Activated T-helper 1 cell treated with anti-CD3 and anti-CD28 coated beads, Interleukin-12 subunit alpha, Interleukin-12 subunit beta, Interleukin-2, Interleukin-4 antibody, amounts not matched to agents 30 ng/mL and 10 ng/mL and 1 ng/mL, durations not matched to agents 14 hours and 24 hours and 36 hours (primary cell): ENCODE data around the gene CLIP3. TPM values are rescaled to one million over a fixed set of nuclear protein-coding genes. Genes with fewer than 3 reads are reported as not detected.

Source experiments
- DNase-seq: peaks from one replicate; pipeline ENCODE4 v3.0.0; 2021; ENCODE audit warnings: low spot score
- H3K27ac Mint-ChIP-seq: one replicate; pipeline ENCODE4 v1.8.0; 2021; ENCODE audit warnings: mild to moderate bottlenecking, mixed read lengths
- H3K27me3 Mint-ChIP-seq: one replicate; pipeline ENCODE4 v1.8.0; 2022; ENCODE audit warnings: mild to moderate bottlenecking, moderate library complexity, mixed read lengths; ENCODE audit not compliant: insufficient read depth
- H3K36me3 Mint-ChIP-seq: one replicate; pipeline ENCODE4 v1.8.0; 2021; ENCODE audit warnings: low read depth, mixed read lengths
- H3K4me1 Mint-ChIP-seq: one replicate; pipeline ENCODE4 v1.8.0; 2021; ENCODE audit warnings: low read depth, mixed read lengths
- H3K4me3 Mint-ChIP-seq: one replicate; pipeline ENCODE4 v1.8.0; 2021; ENCODE audit warnings: mild to moderate bottlenecking, moderate library complexity, mixed read lengths
- H3K9me3 Mint-ChIP-seq: one replicate; pipeline ENCODE4 v1.8.0; 2021; ENCODE audit warnings: mixed read lengths
- intact Hi-C: fragments of 100-400 bp; cut with micrococcal nuclease; formaldehyde crosslinking; loops from one replicate; pipeline ENCODE4 v1.15.1; 2024
- total RNA-seq: library from RNA; stranded (reverse); gene quantifications from 2 replicates; pipeline ENCODE4 v1.2.3, GENCODE V29; 2022

The CLIP3 gene
- total RNA-seq, 1 donor from 2014 or later: 4.4 TPM

- H3K36me3 Mint-ChIP-seq: peaks cover 26% of the 10 kb centered on the region
- DNase-seq: no peak
- H3K4me1 Mint-ChIP-seq: peaks cover 26% of the 10 kb centered on the region
- no peaks in the 10 kb centered on the region for H3K27me3 Mint-ChIP-seq
- intact Hi-C loops: no loop called here
- H3K27ac Mint-ChIP-seq: no peak overlapping the region
- no peak overlapping the region for H3K4me3 Mint-ChIP-seq
- H3K9me3 Mint-ChIP-seq: no peaks in the 10 kb centered on the region
These were observed 1.4 kb downstream of the CLIP3 start for GRCh38 chr19:36031308-36031707.

- Mint-ChIP-seq H3K4me1 (peaks cover 20% of the 10 kb centered on the region), H3K9me3 (no peaks in the 10 kb centered on the region), H3K36me3 (peaks cover 24% of the 10 kb centered on the region), H3K27ac (peak overlapping the region; percentile 10), H3K4me3 (no peak overlapping the region), H3K27me3 (no peaks in the 10 kb centered on the region)
- intact Hi-C loops: no loop called here
- no peak for DNase-seq
These were observed 2.2 kb downstream of the CLIP3 start for GRCh38 chr19:36030264-36031148.

GRCh38 chr19:36028313-36029041, 4.2 kb downstream of the CLIP3 start:
- H3K4me1 Mint-ChIP-seq: peaks cover 2% of the 10 kb centered on the region

GRCh38 chr19:36027696-36028095, 5.0 kb downstream of the CLIP3 start:
- Mint-ChIP-seq H3K36me3 (peaks cover 17% of the 10 kb centered on the region), H3K27me3 (no peaks in the 10 kb centered on the region), H3K4me3 (no peak overlapping the region), H3K27ac (no peak overlapping the region), H3K9me3 (no peaks in the 10 kb centered on the region), H3K4me1 (no peaks in the 10 kb centered on the region)
- intact Hi-C loops: no loop called here
- DNase-seq: no peak

More at GRCh38 chr19:36028313-36029041, 4.2 kb downstream of the CLIP3 start:
- no peak for DNase-seq
- Mint-ChIP-seq H3K27ac (no peak overlapping the region), H3K9me3 (no peaks in the 10 kb centered on the region), H3K36me3 (peaks cover 14% of the 10 kb centered on the region), H3K4me3 (no peak overlapping the region), H3K27me3 (no peaks in the 10 kb centered on the region)
- intact Hi-C loops: no loop called here

- Mint-ChIP-seq H3K9me3 (no peaks in the 10 kb centered on the region), H3K4me1 (no peaks in the 10 kb centered on the region), H3K36me3 (peaks cover 15% of the 10 kb centered on the region), H3K27ac (no peak overlapping the region), H3K4me3 (no peak overlapping the region), H3K27me3 (no peaks in the 10 kb centered on the region)
- intact Hi-C loops: no loop called here
- no peak for DNase-seq
These were observed 6.4 kb downstream of the CLIP3 start for GRCh38 chr19:36026091-36026876.

DNA sequence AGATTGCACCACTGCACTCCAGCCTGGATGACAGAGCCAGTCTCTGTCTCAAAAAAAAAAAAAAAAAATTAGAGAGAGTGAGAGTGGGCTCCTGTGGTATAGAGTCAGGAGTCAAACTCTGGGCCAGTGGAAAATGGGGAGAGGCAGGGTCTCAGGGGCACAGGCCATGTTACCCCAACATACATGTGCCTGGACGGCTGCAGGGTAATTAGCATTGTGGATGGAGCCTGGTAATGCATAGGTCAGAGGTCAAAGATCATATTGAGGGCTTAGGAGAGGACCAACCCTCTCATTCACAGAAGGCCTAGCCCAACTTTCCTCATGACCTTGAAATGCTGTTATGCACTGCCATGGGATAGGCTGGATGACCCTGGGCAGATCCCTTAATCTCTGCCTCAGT, 7.1 kb downstream of the CLIP3 start:
- Mint-ChIP-seq H3K27ac (no peak overlapping the region), H3K9me3 (no peaks in the 10 kb centered on the region), H3K27me3 (no peaks in the 10 kb centered on the region), H3K36me3 (peaks cover 13% of the 10 kb centered on the region), H3K4me1 (no peaks in the 10 kb centered on the region), H3K4me3 (no peak overlapping the region)
- intact Hi-C loops: no loop called here
- DNase-seq: no peak

DNA sequence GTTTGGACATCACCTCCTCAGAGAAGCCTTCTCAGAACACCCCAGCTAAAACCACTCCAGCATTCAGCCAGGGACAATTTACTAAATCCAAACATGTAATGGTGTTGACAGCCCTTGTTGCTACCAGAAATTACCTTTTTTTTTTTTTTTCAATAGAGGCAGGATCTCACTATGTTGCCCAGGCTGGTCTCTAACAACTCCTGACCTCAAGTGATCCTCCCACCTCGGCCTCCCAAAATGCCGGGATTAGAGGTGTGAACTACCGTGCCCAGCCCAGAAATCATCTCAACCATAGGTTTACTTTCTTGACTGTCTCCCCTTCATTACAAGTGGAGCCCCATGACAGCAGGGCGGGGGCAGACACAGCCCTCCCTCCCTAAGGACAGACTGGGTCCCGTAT, 9.2 kb downstream of the CLIP3 start:
- Mint-ChIP-seq H3K4me1 (no peaks in the 10 kb centered on the region), H3K36me3 (peaks cover 4% of the 10 kb centered on the region), H3K27me3 (no peaks in the 10 kb centered on the region), H3K4me3 (no peak overlapping the region), H3K9me3 (no peaks in the 10 kb centered on the region), H3K27ac (no peak overlapping the region)
- intact Hi-C loops: no loop called here
- DNase-seq: no peak

GRCh38 chr19:36019061-36019670, 13.5 kb downstream of the CLIP3 start:
- Mint-ChIP-seq H3K9me3 (no peaks in the 10 kb centered on the region), H3K4me1 (peaks cover 21% of the 10 kb centered on the region), H3K36me3 (peaks cover 3% of the 10 kb centered on the region), H3K4me3 (no peak overlapping the region), H3K27me3 (no peaks in the 10 kb centered on the region), H3K27ac (no peak overlapping the region)
- DNase-seq: no peak
- intact Hi-C loops: no loop called here

DNA sequence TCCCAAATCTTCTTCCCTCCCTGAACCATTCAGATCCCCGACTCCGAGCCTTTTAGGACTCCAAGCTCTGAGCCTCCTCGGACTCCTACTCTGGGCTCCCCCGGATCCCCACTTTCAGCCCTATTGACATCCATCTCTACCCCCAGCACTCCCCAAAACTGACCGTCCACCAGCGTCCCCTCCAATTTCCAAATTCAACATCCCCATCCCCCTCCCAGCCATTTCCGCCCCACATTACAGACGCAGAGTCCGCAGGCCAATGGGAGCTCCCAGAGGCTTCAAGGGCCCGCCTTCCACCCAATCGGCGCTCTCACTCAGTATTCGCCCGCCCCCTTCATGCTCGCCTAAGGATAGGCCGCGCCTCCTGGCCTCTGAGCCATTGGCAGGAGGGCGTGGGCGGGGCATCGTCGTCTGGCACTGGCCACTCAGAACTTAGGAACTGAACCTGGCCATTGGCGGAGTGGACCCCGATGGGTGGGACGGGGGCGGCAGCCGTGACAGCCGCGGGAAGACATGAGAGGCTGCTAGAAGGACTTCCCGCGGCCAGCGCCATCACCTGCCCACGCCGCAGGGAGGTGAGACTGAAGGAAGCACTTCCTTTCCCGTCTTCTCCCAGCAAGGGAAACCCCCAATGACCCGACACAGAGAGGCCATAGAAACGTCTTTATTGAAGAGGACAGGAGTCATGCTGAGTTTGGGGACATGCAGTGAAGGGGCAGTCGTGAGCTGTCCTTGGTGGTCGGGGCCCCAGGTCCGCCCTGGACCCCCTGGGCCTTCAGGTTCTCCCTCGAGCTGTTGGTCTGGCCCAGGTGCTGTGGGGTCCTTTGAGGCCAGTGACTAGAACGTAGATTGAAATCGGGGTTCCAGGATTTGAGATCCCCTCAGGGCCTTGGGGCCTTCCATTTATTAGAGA, 18.4 kb downstream of the CLIP3 start, which contains the start of gene ALKBH6:
Gene ALKBH6 (minus strand): TSS at position 202 of the 913 bp plus-strand sequence. CDS start 816 bp downstream, outside the sequence.
- Mint-ChIP-seq H3K36me3 (peaks cover 1% of the 10 kb centered on the region), H3K4me1 (peaks cover 46% of the 10 kb centered on the region), H3K27me3 (no peaks in the 10 kb centered on the region), H3K9me3 (no peaks in the 10 kb centered on the region), H3K4me3 (peak within 1 kb of the TSS; percentile 98), H3K27ac (peak within 1 kb of the TSS; percentile 96)
- intact Hi-C loops: loop anchor here (1.0 to 5.0 kb wide), 9 partner anchors 19 to 297 kb away; partner anchors contain the start of genes CAPNS1, CLIP3, HCST and KMT2B
- peak; percentile 100 for DNase-seq

DNA sequence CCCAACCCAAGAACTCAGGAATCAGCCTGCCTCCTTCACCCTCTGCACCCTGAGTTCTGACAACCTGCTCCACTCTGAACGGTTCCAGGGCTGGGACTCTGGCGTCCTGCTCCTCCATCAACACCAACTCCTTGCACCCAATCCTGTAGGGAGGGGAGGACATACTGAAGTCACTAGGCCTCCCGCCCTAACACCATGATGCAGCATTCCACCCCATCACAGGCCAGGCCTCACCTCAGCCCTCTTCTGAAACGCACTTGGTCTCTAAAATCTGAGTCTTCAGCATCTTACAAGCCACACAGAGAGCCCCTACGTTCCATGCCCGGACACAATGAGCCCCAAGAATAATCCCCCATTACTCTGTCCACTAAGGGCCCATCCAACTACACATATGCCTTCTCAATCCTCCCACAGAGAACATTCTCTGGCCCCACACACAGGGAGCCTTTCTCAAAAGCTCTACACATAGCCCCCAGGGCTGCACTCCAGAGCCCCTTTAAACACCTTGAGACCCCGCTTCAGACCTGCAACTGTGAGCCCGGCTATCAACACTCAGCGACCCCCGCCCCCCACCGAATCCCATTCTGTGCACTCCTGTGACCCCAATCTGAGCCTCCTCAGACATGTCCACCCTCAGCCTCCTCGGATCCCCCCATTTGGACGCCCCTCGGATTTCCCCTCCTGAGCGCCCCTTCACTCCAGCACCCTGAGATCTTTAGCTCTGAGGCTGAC, 19.2 kb downstream of the CLIP3 start:
- H3K4me1 Mint-ChIP-seq: peaks cover 50% of the 10 kb centered on the region
- intact Hi-C loops: loop anchor here (1.0 to 5.0 kb wide), 9 partner anchors 18 to 296 kb away; partner anchors contain the start of genes CAPNS1, CLIP3, HCST and KMT2B
- H3K36me3 Mint-ChIP-seq: peaks cover 1% of the 10 kb centered on the region
- H3K27me3 Mint-ChIP-seq: no peaks in the 10 kb centered on the region
- peak overlapping the region; percentile 96 for H3K27ac Mint-ChIP-seq
- no peak for DNase-seq
- H3K4me3 Mint-ChIP-seq: peak overlapping the region; percentile 98
- no peaks in the 10 kb centered on the region for H3K9me3 Mint-ChIP-seq

DNA sequence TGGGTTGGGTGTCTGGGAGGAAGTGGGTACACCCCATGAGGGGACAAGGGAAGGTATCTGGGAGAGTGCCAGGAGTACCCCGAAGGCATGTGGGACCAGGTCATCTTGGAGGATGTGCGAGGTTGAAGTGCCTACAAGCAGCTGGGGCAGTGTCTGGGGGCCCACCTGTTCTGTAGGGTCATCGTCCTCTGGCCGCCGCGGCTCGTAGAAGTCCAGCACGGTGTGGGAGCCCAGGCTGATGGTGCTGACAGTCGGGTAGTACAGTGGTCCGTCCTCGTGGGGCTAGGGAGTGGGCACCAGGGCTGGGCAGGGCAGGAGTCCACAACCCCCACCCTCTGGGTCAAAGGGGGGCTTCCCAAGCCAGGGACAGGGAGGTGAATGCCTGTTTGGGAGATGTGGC, 22.3 kb downstream of the CLIP3 start:
- no peak overlapping the region for H3K27ac Mint-ChIP-seq
- H3K4me1 Mint-ChIP-seq: peaks cover 42% of the 10 kb centered on the region
- H3K4me3 Mint-ChIP-seq: peak overlapping the region; percentile 21
- no peaks in the 10 kb centered on the region for H3K9me3 Mint-ChIP-seq
- no peak for DNase-seq
- intact Hi-C loops: loop anchor here (5.0 kb wide), 1 partner anchor 293 kb away; the partner anchor contains the start of gene KMT2B
- peaks cover 2% of the 10 kb centered on the region for H3K36me3 Mint-ChIP-seq
- H3K27me3 Mint-ChIP-seq: no peaks in the 10 kb centered on the region
